Measurements from ENCODE around the gene ATCAY.
"Not testable (repeated sequence)": the region's sequence is repeated elsewhere in the genome, so short reads cannot be mapped to it uniquely, and the experiment has no call there.

The ATCAY gene

GRCh38 chr19:3857449-3858003, 23.0 kb upstream of the ATCAY start:
- no peak for DNase-seq

- DNase-seq: no peak
Measured at GRCh38 chr19:3860499-3860898, 20.0 kb upstream of the ATCAY start.

GRCh38 chr19:3862826-3863500, 17.5 kb upstream of the ATCAY start:
- DNase-seq: no peak

- no peak for DNase-seq
Measured at GRCh38 chr19:3863648-3864047, 16.8 kb upstream of the ATCAY start.

GRCh38 chr19:3866910-3867638, 13.4 kb upstream of the ATCAY start:
- no peak for DNase-seq

- no peak for DNase-seq
Measured at GRCh38 chr19:3867971-3868769, 12.3 kb upstream of the ATCAY start.

- peak; percentile 48 for DNase-seq
Measured at GRCh38 chr19:3868770-3869456, 11.6 kb upstream of the ATCAY start, which contains the start of gene ZFR2. Gene ZFR2 (minus strand): TSS chr19:3869038. CDS start chr19:3869017, 21 bp downstream.

GRCh38 chr19:3873151-3873550, 7.3 kb upstream of the ATCAY start:
- DNase-seq: no peak

GRCh38 chr19:3874695-3875094, 5.8 kb upstream of the ATCAY start:
- DNase-seq: not testable (repeated sequence)

GRCh38 chr19:3879656-3880055, 829 bp upstream of the ATCAY start:
- no peak for DNase-seq

- DNase-seq: peak; percentile 63
Measured at GRCh38 chr19:3881272-3882040, 971 bp downstream of the ATCAY start.

- DNase-seq: no peak
Measured at GRCh38 chr19:3882041-3882384, 1.5 kb downstream of the ATCAY start.

GRCh38 chr19:3890591-3890990, 10.1 kb downstream of the ATCAY start:
- DNase-seq: no peak

- no peak for DNase-seq
Measured at GRCh38 chr19:3893509-3894179, 13.2 kb downstream of the ATCAY start.

- not testable (repeated sequence) for DNase-seq
Measured at GRCh38 chr19:3894959-3895358, 14.5 kb downstream of the ATCAY start.

GRCh38 chr19:3895788-3896187, 15.3 kb downstream of the ATCAY start:
- DNase-seq: no peak

- no peak for DNase-seq
Measured at GRCh38 chr19:3897936-3898335, 17.5 kb downstream of the ATCAY start.

- no peak for DNase-seq
Measured at GRCh38 chr19:3898426-3898825, 17.9 kb downstream of the ATCAY start.

- DNase-seq: no peak
Measured at GRCh38 chr19:3899531-3900294, 19.2 kb downstream of the ATCAY start.

- DNase-seq: no peak
Measured at GRCh38 chr19:3902317-3902973, 22.0 kb downstream of the ATCAY start.

All from retina (tissue), 1 donor.